Measurements from ENCODE around the gene AHRR.

The AHRR gene

GRCh38 chr5:446883-447263, 125.4 kb downstream of the AHRR start:
- no peak for DNase-seq (ENCODE audit: low read depth, low spot score)
- H3K27ac ChIP-seq: no peak overlapping the region

DNA sequence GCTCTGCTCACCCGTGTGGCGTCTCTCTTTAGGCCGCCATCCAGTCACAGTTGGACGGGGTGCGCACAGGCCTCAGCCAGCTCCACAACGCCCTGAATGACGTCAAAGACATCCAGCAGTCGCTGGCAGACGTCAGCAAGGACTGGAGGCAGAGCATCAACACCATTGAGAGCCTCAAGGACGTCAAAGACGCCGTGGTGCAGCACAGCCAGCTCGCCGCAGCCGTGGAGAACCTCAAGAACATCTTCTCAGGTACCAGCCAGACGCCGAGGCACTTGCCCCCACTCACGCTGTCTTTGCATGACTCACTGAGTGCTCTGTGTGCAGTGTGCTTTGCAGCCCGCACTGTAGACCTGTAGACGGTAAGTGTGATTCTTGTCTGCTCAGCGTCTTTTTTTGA, 126.0 kb downstream of the AHRR start:
- H3K27ac ChIP-seq: no peak overlapping the region
- DNase-seq (ENCODE audit: low read depth, low spot score): no peak

DNA sequence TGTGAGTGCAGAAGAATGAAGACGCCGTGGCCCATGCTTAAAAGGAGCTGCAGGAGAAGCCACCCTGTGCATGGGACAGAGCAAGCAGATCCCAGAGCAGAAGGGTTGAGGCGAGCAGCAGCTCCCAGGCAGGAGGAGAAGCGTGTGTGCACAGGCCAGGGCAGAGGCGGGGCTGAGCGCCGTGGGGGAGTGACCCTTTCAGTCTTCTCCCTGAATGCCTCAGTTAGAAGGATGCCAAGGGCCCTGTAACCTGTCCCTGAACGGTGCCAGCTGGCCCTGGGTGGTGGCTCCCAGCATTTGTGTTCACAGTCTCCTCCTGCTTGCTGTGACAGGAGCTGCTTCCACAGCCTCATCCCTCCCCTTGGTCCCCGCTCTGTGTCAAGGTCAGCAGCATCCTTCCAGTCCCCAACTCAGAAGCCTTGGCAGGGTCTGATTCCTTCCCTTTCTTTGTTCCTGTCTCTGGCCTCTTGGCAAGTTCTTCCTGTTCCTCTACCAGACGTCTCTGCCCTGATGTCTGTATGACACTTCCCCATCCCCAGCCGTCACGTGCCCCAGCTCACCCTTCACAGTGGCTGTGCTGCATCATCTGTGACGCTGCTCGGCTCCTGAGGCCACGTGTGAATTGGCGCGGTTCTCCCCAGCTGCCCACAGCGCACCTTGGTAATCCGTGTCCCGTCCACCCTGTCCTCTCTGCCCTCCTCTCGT, 126.7 kb downstream of the AHRR start:
- no peak overlapping the region for H3K27ac ChIP-seq

DNA sequence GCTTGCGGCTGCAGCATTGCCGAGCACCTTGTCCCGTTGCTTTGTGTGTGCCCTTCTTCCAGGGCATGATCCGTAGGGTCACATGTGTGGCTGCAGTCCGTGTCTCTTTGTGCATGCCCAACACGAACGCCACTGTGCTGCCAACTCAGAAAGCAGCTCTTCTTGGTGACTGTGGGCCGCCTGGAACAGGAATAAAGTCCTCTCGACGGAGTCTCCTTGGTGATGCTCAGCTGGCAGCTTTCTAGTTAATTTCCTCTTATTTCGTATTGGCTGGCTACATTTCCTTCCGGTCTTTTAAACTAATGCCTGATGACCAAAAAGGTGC, 127.2 kb downstream of the AHRR start:
- no peak overlapping the region for H3K27ac ChIP-seq
- DNase-seq (ENCODE audit: low read depth, low spot score): no peak

More for the DNA sequence above, 126.7 kb downstream of the AHRR start:
- DNase-seq (ENCODE audit: low read depth, low spot score): no peak

GRCh38 chr5:449151-449550, 127.6 kb downstream of the AHRR start:
- H3K27ac ChIP-seq: no peak overlapping the region
- DNase-seq (ENCODE audit: low read depth, low spot score): no peak

DNA sequence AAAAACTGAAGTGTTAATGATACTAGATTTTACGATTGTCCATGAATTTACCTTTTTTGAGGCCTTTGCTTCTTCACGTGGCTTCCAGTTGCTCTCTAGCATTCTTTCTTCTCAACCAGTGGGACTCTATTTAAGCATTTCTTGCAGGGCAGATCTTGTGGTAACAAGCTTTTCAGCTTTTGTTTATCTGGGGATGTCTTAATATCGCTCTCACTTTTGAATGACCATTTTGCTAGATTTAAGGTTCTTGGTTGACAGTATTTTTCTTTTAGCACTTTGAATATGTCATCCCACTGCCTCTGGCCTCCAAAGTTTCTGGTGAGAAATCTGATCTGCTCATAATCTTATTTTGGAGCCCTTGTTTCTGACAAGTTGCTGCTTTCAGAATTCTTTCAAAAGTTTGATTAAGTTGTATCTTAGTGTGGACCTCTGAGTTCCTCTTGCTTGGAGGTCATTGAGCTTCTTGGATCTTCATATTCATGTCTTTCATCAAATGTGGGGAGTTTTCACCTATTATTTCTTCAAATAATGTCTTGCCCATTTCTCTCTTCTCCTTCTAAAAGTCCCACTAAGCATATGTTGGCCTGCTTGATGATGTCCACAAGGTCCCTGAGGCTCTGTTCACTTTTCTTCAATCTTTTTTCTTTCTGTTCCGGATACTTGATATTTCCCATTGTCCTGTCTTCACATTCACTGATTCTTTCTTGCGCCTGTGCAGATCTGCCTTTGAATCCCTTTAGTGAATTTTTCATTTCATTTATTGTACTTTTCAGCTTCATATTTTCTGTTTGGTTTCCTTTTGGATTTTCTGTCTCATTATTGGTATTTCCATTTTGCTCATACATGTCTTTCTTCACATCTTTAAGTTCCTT, 130.3 kb downstream of the AHRR start:
- no peak overlapping the region for H3K27ac ChIP-seq
- no peak for DNase-seq (ENCODE audit: low read depth, low spot score)

DNA sequence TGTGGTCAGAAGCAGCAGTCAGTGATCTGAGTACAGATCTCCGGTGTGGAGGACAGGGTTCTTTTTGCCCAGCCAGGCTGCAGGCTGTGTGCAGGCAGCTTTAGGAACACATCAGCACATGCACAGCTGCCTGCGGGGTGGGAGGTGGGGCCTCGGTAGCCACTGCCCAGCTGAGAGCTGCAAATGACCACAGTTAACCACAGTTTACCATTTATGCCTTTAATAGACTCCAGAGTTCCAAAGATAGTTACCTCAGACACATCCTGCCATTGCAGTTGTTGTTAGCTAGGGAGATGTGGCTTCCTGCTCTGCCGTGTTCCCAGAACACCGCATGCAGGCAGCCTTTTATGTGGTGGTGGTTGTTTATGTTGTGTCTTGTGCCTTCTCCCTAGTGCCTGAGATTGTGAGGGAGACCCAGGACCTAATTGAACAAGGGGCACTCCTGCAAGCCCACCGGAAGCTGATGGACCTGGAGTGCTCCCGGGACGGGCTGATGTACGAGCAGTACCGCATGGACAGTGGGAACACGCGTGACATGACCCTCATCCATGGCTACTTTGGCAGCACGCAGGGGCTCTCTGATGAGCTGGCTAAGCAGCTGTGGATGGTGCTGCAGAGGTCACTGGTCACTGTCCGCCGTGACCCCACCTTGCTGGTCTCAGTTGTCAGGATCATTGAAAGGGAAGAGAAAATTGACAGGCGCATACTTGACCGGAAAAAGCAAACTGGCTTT, 131.6 kb downstream of the AHRR start:
- DNase-seq (ENCODE audit: low read depth, low spot score): no peak
- peak overlapping the region; percentile 21 for H3K27ac ChIP-seq

DNA sequence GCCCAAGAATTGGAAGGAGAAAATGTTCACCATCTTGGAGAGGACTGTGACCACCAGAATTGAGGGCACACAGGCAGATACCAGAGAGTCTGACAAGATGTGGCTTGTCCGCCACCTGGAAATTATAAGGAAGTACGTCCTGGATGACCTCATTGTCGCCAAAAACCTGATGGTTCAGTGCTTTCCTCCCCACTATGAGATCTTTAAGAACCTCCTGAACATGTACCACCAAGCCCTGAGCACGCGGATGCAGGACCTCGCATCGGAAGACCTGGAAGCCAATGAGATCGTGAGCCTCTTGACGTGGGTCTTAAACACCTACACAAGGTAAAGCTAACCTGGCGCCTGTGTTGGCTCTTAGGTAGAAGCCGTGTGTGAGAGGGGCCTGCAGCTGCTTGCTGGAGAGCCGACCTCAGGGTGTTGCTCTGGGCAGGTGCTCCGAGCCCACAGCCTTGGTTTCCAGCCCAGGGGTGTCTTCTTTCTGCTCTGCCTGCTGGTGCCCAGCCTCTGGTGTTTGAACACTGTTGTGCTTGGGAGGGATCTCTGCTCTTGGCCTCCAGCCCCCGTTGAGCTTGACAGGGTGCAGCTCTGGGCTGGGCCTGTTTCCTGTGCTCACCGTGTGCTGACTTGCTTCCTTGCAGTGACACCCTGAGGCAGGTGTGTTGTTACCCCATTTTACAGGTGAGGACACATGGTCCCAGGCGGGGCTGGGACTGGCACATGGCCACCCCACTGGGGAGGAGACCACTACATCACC, 132.4 kb downstream of the AHRR start:
- peak overlapping the region; percentile 21 for H3K27ac ChIP-seq
- DNase-seq (ENCODE audit: low read depth, low spot score): no peak

DNA sequence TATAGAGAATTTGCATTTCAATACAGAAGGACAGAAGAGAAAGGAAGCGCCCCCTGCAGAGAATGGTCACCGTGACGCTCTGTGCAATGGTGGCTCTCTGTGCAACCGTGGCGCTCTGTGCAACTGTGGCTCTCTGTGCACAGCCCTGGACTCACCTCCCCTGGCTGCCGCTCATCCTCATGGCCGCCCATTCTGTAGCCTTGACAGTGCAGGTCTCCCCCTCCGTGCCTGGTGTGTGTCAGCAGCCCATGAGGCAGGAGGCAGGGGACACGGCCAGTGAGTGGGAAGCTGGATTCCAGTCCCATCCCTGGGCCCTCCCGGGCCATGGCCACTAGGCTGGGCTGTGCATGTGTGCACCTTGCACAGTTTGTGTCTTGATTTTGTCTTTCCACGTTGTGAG, 133.4 kb downstream of the AHRR start:
- no peak overlapping the region for H3K27ac ChIP-seq
- no peak for DNase-seq (ENCODE audit: low read depth, low spot score)

- H3K27ac ChIP-seq: no peak overlapping the region
- no peak for DNase-seq (ENCODE audit: low read depth, low spot score)
Measured at GRCh38 chr5:455806-456205, 134.3 kb downstream of the AHRR start.

DNA sequence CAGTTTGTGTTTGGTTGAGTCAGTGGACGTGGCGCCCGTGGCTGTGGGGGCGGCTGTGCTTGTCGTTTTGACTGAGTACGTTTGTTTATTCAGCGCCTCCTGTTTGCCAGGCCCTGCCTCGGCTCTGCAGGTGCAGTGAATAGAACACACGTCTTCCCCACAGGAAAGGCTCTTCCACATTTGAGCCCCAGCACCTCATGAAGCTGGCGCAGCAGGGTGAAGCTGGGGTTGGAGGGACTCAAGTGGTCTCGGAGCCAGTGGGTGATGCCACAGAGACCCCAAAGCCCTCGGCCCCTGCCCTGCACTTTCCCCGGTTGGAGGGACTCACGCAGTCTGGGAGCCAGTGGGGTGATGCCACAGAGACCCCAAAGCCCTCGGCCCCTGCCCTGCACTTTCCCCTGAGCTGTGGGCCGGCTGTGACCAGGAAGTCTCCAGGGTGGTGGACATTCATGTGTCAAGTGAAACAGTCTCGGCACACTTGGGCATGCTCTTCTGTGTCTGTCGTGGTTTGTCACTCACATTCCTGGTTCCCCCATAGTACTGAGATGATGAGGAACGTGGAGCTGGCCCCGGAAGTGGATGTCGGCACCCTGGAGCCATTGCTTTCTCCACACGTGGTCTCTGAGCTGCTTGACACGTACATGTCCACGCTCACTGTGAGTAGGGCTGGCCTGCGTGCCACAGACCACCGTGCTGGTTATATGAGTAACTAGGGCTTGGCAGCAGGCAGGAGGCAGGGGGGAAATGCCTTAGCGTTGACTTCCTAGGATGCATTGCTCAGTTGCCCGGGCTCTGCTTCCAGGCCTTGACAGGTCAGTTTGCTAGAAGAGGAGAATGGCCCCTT, 135.1 kb downstream of the AHRR start:
- H3K27ac ChIP-seq: no peak overlapping the region
- no peak for DNase-seq (ENCODE audit: low read depth, low spot score)

DNA sequence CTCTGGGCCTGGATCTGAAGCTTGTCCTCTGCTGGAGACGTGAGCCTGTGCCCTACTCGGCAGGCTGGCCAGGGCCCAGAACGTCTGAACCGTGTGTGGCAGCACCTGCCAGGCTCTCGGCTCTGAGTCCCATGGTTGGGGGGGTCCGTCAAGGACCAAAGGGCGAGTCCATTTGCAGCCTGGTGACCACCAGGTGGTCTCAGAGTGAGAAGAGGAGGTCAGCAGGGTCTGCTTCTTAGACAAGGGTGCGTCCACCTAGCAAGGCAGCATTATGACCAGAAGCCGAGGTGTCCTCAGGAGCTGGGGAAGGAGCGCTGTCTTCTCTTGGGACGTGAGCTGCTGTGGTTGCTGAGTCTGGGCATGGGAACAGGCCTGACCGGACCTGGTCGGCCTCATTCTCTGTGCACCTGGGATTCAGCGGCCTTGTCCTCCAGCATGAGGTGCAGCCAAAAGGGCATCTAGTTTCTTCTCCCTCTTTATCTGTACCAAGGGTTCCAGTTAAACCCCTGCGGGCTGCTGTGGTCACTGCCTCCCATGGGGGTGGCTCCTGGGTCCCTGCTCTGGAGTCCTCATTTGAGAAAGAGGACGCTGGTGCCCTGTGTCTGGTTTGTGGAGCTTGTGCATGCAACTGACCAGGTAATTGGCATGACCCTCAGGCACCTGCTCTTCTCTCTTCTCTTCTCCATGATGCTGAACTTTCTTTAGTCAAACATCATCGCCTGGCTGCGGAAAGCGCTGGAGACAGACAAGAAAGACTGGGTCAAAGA, 135.9 kb downstream of the AHRR start:
- no peak for DNase-seq (ENCODE audit: low read depth, low spot score)
- H3K27ac ChIP-seq: no peak overlapping the region

DNA sequence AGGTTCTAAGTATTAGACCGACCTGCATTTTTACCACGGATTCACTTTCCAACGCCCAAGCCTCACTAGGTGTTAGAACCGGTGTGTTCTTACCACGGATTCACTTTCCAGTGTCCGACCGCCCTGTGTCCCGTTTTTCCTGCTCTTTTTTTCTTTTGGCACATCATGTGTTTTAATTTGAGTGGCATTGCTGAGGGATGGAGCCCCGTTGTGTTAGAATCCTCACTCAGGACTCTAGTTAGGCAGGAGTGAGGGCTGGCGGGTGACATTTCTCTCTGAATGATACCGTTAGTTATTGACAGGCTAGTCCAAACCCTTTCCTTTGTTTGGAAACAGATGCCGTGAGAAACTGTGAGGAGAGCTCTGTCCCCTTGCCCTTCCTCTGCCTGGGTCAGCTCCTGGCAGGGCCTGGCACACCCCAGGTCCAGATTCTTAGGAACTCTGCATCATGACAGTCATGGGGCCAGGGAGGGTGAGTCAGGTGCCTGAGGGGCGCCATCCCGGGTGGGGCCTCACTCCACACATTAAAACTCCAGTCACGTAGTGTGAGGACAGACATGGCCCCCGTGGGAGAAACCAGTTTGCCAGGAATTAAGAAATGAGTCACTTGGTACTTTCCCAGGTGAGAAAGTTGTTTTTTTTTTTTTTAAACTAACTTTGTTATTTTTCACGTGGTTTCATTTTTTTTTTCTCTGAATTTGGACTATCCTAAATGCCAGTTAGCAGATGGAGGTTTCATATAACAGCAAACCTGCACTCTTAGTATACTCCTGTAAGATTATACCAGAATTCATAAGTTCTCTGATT, 137.2 kb downstream of the AHRR start:
- DNase-seq (ENCODE audit: low read depth, low spot score): peak; percentile 81
- H3K27ac ChIP-seq: peak overlapping the region; percentile 64

GRCh38 chr5:459562-460272, 138.2 kb downstream of the AHRR start:
- no peak for DNase-seq (ENCODE audit: low read depth, low spot score)
- H3K27ac ChIP-seq: peak overlapping the region; percentile 64

GRCh38 chr5:460273-460625, 138.7 kb downstream of the AHRR start:
- no peak overlapping the region for H3K27ac ChIP-seq
- DNase-seq (ENCODE audit: low read depth, low spot score): no peak

GRCh38 chr5:462051-462481, 140.6 kb downstream of the AHRR start:
- DNase-seq (ENCODE audit: low read depth, low spot score): no peak
- no peak overlapping the region for H3K27ac ChIP-seq

DNA sequence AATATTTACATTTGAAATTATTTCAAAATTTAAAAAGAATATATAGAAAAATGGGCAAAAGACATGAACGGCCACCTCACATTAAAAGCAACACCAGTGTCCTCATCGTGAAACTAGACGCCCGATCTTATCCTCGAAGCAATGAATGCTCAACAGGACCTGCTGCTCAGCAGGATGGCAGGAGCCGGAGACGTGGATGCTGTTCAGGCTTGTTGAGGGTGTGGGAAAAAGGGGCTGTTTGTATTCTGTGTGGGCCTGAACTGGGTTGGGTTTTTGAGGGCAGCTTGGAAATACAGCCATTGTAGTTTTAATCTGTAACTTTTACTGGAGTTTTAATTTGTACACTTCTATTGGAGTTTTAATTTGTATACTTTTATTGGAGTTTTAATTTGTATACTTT, 141.8 kb downstream of the AHRR start:
- H3K27ac ChIP-seq: no peak overlapping the region

GRCh38 chr5:463952-464351, 142.4 kb downstream of the AHRR start:
- H3K27ac ChIP-seq: no peak overlapping the region

More for the DNA sequence above, 141.8 kb downstream of the AHRR start:
- DNase-seq (ENCODE audit: low read depth, low spot score): no peak

More at GRCh38 chr5:463952-464351, 142.4 kb downstream of the AHRR start:
- DNase-seq (ENCODE audit: low read depth, low spot score): no peak
